ENCODE results near the gene ZNF552.

DNA sequence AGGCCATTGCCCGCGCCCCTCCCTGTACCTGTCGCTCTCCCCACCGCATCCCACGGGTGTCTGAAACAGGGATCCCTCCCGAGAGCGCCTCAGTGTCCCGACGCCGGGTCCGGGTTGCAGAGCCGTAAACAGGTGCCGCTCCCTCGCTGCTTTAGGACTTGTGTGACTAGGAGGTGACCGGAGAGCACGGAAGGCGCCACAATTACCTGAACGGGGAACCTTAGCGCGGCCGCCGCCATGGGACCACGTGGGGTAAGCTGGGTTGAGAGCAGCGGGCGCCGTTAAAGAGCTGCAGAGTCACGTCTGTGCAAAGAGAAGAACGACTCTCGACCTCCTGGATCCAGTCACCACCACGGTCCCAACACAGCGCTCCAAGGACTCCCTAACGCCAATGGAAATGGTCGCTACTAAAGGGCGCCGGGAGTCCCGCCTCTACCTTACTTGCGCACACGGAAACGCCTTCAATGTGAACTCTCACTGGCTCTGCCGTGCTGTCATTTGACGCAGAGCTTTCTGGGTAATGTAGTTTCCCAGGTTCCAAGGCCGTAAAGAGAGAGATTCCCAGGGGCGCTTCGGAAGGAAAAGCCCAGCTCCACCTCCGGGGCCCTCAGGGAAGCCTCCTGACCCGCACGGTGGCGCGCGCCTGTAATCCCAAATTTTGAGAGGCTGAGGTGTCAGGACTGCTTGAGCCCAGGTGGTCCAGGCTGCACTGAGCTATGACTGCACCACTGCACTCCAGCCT, at the start of gene ZNF552:
- TF ChIP-seq, protein P1, sequence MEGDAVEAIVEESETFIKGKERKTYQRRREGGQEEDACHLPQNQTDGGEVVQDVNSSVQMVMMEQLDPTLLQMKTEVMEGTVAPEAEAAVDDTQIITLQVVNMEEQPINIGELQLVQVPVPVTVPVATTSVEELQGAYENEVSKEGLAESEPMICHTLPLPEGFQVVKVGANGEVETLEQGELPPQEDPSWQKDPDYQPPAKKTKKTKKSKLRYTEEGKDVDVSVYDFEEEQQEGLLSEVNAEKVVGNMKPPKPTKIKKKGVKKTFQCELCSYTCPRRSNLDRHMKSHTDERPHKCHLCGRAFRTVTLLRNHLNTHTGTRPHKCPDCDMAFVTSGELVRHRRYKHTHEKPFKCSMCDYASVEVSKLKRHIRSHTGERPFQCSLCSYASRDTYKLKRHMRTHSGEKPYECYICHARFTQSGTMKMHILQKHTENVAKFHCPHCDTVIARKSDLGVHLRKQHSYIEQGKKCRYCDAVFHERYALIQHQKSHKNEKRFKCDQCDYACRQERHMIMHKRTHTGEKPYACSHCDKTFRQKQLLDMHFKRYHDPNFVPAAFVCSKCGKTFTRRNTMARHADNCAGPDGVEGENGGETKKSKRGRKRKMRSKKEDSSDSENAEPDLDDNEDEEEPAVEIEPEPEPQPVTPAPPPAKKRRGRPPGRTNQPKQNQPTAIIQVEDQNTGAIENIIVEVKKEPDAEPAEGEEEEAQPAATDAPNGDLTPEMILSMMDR (IDR thresholded peaks at IDR 0.05) = no peak
- no peak for TF ChIP-seq ZFX (IDR thresholded peaks at IDR 0.05; ENCODE audit: borderline replicate concordance)

Data from 22Rv1 (cell line).